K562 (cell line): ENCODE measurements around the gene CDH18. TPM values are rescaled to one million over a fixed set of nuclear protein-coding genes. Genes with fewer than 3 reads are reported as not detected.

Experiments used
- ATAC-seq: fragments of 200-7000 bp; cut with Tn5 transposase; 3 replicates; pipeline ENCODE4 v1.9.1; 2020; ENCODE audit warnings: moderate library complexity
- BruUV-seq: library from RNA; stranded (reverse); fragments of 400-500 nt; replicated peaks from 2 replicates; lab custom pipeline; 2021; lab: Mats Ljungman, UMichigan
- CTCF ChIA-PET: fragments of 300-600 bp; formaldehyde crosslinking; extraction: SDS; loops from one replicate; lab custom pipeline; 2021; ENCODE audit warnings: low intra/inter-chr PET ratio; lab: Yijun Ruan, JAX
- POLR2A ChIA-PET: fragments of 300-600, 350-650 bp; sonication (Branson Sonifier 250); formaldehyde crosslinking; extraction: SDS; loops from one replicate; lab custom pipeline; 2021; ENCODE audit warnings: antibody characterized with exemption, inconsistent platforms; lab: Yijun Ruan, JAX
- DNase-seq, 4 experiments: peaks; one replicate each; pipeline versions ENCODE4 v3.0.0 to v3.0.0-alpha.2; 2011 to 2018; ENCODE audit warnings: low spot score in 3 of 4, mixed read lengths in 3 of 4; ENCODE audit errors: extremely low read depth in 1 of 4
- FAIRE-seq: peaks from 2 replicates; lab custom pipeline; 2011; peaks lifted over from hg19 to GRCh38; lab: Jason Lieb, UNC
- H2AFZ ChIP-seq: 2 replicates; pipeline ENCODE4 v1.6.0; 2011; ENCODE audit warnings: low read depth, low read length, control low read depth, inconsistent platforms
- H3K27ac ChIP-seq: fragments of 200-600 bp; 3 replicates; pipeline ENCODE4 v1.8.0; 2011; ENCODE audit warnings: low read depth, mild to moderate bottlenecking, control low read depth, inconsistent platforms, low read length, moderate library complexity, mixed read lengths; ENCODE audit errors: extremely low read depth
- H3K27me3 ChIP-seq, 2 experiments: fragments of 300-600 bp in 1 of 2; 2 replicates in 1 of 2; 3 replicates in 1 of 2; pipeline versions ENCODE4 v1.6.0 to v1.8.0; 2011; ENCODE audit warnings: inconsistent platforms in 2 of 2, low read length in 2 of 2, mild to moderate bottlenecking in 1 of 2, mixed read lengths in 1 of 2, moderate library complexity in 1 of 2; ENCODE audit not compliant: control insufficient read depth in 2 of 2, insufficient read depth in 2 of 2
- H3K36me3 ChIP-seq: fragments of 300-600 bp; 3 replicates; pipeline ENCODE4 v1.8.0; 2011; ENCODE audit warnings: mild to moderate bottlenecking, low read length, inconsistent platforms; ENCODE audit not compliant: control insufficient read depth, insufficient read depth
- H3K4me1 ChIP-seq, 2 experiments: fragments of 200-600 bp in 1 of 2; replicated peaks in 1 of 2; 2 replicates in 1 of 2; 3 replicates in 1 of 2; pipeline versions ENCODE4 v1.5.1 to v1.8.0; 2011; ENCODE audit warnings: inconsistent platforms in 2 of 2, low read length in 2 of 2, mild to moderate bottlenecking in 1 of 2, mixed read lengths in 1 of 2, moderate library complexity in 1 of 2; ENCODE audit not compliant: control insufficient read depth in 2 of 2, insufficient read depth in 2 of 2
- H3K4me2 ChIP-seq: 2 replicates; pipeline ENCODE4 v1.6.1; 2011; ENCODE audit warnings: low read length, control low read depth, inconsistent platforms, mixed read lengths; ENCODE audit not compliant: insufficient read depth
- H3K4me3 ChIP-seq: fragments of 200-600 bp; sonication (generic), shearing (Covaris generic); 2 replicates; pipeline ENCODE4 v1.5.1; 2016; ENCODE audit warnings: control low read depth, inconsistent platforms
- H3K79me2 ChIP-seq: fragments of 200-600 bp; 3 replicates; pipeline ENCODE4 v1.8.0; 2011; ENCODE audit warnings: low read length, inconsistent platforms; ENCODE audit not compliant: control insufficient read depth, insufficient read depth
- H3K9ac ChIP-seq, 2 experiments: 2 replicates each; pipeline versions ENCODE4 v1.6.0 to v1.6.1; 2011; ENCODE audit warnings: low read depth in 2 of 2, low read length in 2 of 2, control low read depth in 1 of 2, inconsistent platforms in 1 of 2, mild to moderate bottlenecking in 1 of 2, mixed read lengths in 1 of 2; ENCODE audit not compliant: insufficient read depth in 1 of 2
- H3K9me1 ChIP-seq: one replicate; pipeline ENCODE4 v1.6.0; 2011; ENCODE audit warnings: inconsistent platforms, mild to moderate bottlenecking, low read length, moderate library complexity; ENCODE audit not compliant: control insufficient read depth, insufficient read depth
- H3K9me3 ChIP-seq: replicated peaks from 2 replicates; pipeline ENCODE4 v1.5.1; 2011; ENCODE audit warnings: low read depth, low read length, inconsistent platforms; ENCODE audit not compliant: control insufficient read depth, insufficient read depth
- H4K20me1 ChIP-seq: replicated peaks from 2 replicates; pipeline ENCODE4 v1.6.1; 2011; ENCODE audit warnings: low read length, inconsistent platforms, mixed read lengths; ENCODE audit not compliant: control insufficient read depth, insufficient read depth
- FOSL1 ChIP-seq: fragments of 200-800 bp; sonication (Bioruptor generic); conservative IDR thresholded peaks from 2 replicates; pipeline ENCODE4 v1.6.1; 2016; ENCODE audit warnings: missing genetic modification characterization, missing compliant biosample characterization
- JUNB ChIP-seq: fragments of 450-650 bp; formaldehyde crosslinking; conservative IDR thresholded peaks from 2 replicates; pipeline ENCODE4 v1.4.0; 2020; ENCODE audit warnings: mild to moderate bottlenecking
- JUND ChIP-seq, 2 experiments: IDR thresholded peaks; 2 replicates in 1 of 2; 3 replicates in 1 of 2; pipeline ENCODE4 v1.6.1; 2011; ENCODE audit warnings: borderline replicate concordance in 2 of 2, low read depth in 2 of 2, low read length in 2 of 2, improper control_type of control experiment in 1 of 2, missing biosample characterization in 1 of 2, missing genetic modification characterization in 1 of 2, missing genetic modification reagents in 1 of 2
- KAT2B ChIP-seq: IDR thresholded peaks from one replicate; pipeline ENCODE4 v1.6.1; 2012; ENCODE audit warnings: low read depth, mild to moderate bottlenecking, control low read depth, inconsistent platforms, low read length, moderate library complexity
- MAFG ChIP-seq: fragments of 450-650 bp; conservative IDR thresholded peaks from 2 replicates; pipeline ENCODE4 v1.6.1; 2016; ENCODE audit warnings: missing genetic modification characterization, missing compliant biosample characterization
- SMAD3 ChIP-seq: fragments of 450-650 bp; formaldehyde crosslinking; conservative IDR thresholded peaks from 2 replicates; pipeline ENCODE4 v1.4.0; 2020; ENCODE audit warnings: mild to moderate bottlenecking
- WGBS: fragments of 100-300 bp; shearing (Covaris generic); methylation state at CpG from one replicate; pipeline ENCODE4 v1.1.6; 2016; ENCODE audit warnings: low coverage, mixed read lengths; ENCODE audit not compliant: insufficient coverage; ENCODE audit errors: missing lambda C conversion rate; 5-methylcytosine and 5-hydroxymethylcytosine counted together
- in situ Hi-C: fragments of 300-500 bp; cut with MboI; formaldehyde crosslinking; loops from 4 replicates; pipeline ENCODE4 v1.15.0; 2018; ENCODE audit warnings: inconsistent platforms, mixed read lengths
- intact Hi-C: fragments of 100-400 bp; cut with micrococcal nuclease; formaldehyde crosslinking; loops from 2 replicates; pipeline ENCODE4 v1.14.2; 2022
- polyA plus RNA-seq, 8 experiments: library from polyadenylated mRNA; depleted of rRNA in 4 of 8; stranded (reverse) in 5 of 8; unstranded in 3 of 8; fragments of >200 nt; fragmentation: Nextera tagmentation in 2 of 8; fragmentation: Illumina TruSeq in 1 of 8; extraction: Ambion mirVana in 2 of 8; extraction: Trizol in 1 of 8; gene quantifications; 2 replicates each; pipeline versions ENCODE4 v1.2.1 to v1.2.3, GENCODE V29; 2011 to 2014; ENCODE audit warnings: inconsistent platforms in 1 of 8, missing spikeins in 1 of 8
- total RNA-seq, 7 experiments: library from RNA; depleted of rRNA in 6 of 7; stranded (reverse); fragments of >200 nt in 6 of 7; fragmentation: Illumina TruSeq in 2 of 7; extraction: Trizol in 2 of 7; gene quantifications; 2 replicates each; pipeline versions ENCODE4 v1.2.1 to v1.2.3, GENCODE V29; 2011 to 2021; ENCODE audit warnings: low replicate concordance in 1 of 7
- TF ChIP-seq, protein P1 (sequence below), 2 experiments: fragments of 450-650 bp in 1 of 2; sonication (generic) in 1 of 2; formaldehyde crosslinking in 1 of 2; IDR thresholded peaks in 1 of 2; conservative IDR thresholded peaks in 1 of 2; 2 replicates each; pipeline versions ENCODE4 v1.6.1 to v1.8.1; 2016 to 2023; ENCODE audit warnings: mild to moderate bottlenecking in 2 of 2, moderate library complexity in 2 of 2, inconsistent platforms in 1 of 2, missing genetic modification reagents in 1 of 2

Gene CDH18
- total and polyA plus RNA-seq, 9 of the 15 experiments (the other 6 are each of a cell fraction or from before 2014, with no cell fraction given), result 0.18 to 1.4 (median 0.31) TPM

DNA sequence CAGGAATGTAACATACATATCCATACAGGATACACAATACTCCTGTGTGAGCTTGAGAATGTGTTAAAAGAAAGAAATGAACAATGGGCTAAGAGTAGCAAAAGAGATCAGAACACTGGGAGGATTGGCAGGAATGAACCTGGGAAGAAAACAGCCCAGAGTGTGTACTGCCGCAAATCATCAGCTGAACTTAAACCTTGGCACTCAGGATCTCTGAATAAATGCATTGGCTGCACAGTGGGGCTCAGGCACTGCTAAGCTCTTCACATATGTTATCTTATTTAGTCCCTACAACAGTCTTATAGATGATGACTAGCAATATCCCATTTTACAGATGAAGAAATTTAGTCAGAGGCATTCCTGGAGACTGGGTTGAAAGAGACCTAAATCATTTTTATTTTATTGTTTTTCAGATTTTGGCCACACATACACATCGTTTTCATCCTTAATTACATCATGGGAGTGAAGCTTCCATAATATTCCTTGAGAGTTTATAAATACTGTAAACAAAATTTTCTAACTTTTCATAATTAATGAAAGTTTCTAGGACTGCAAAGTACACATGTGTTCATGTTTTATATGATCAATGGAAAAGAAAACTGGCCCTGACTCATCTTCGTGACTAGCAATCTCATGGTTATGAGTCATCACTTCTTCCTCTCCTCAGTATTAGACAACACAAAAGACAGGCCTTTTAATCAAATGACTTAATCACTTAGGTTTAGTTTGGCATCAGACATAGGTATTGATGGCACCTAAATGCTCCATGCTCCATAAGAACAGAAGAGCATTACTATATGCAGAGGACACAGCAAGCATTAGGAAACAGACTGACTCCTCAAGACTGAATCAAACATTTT lies 59.2 kb downstream of the CDH18 start:
- TF ChIP-seq FOSL1 (tag) (peak; percentile 89), MAFG (peak; percentile 40), JUNB (CRISPR knock-in tag) (peak; percentile 77), SMAD3 (CRISPR knock-in tag) (no peak), KAT2B (no peak), JUND (IDR thresholded peaks at IDR 0.05; ENCODE audit: borderline replicate concordance, low read depth, low read length) (no peak), JUND (tag; IDR thresholded peaks at IDR 0.05; ENCODE audit: borderline replicate concordance, low read depth, low read length) (peak; percentile 65; the same call in 2 of the 3 replicates)
- TF ChIP-seq, protein P1, sequence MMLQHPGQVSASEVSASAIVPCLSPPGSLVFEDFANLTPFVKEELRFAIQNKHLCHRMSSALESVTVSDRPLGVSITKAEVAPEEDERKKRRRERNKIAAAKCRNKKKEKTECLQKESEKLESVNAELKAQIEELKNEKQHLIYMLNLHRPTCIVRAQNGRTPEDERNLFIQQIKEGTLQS (IDR thresholded peaks at IDR 0.05), result peak; percentile 49; the same call in 1 of the 2 replicates
- TF ChIP-seq, protein P1 (CRISPR knock-in tag; conservative IDR thresholded peaks at IDR 0.05), result no peak
- no peaks in the 10 kb centered on the region for H4K20me1 ChIP-seq
- H2AFZ ChIP-seq, result no peak overlapping the region
- 0% methylated on average over 3 of the region's 3 CpGs for WGBS
- H3K9me1 ChIP-seq, result no peaks in the 10 kb centered on the region
- H3K79me2 ChIP-seq, result no peaks in the 10 kb centered on the region
- ATAC-seq (no peak), DNase-seq (no peak), FAIRE-seq (no peak)
- no peak overlapping the region for H3K4me2 ChIP-seq
- POLR2A ChIA-PET, result interaction anchor here (0.6 kb wide), 1 partner anchor 308 kb away, joined by 3 read pairs; no protein-coding TSS in a partner anchor
- in situ Hi-C loops (no loop called here), intact Hi-C loops (no loop called here)
- no peak overlapping the region for H3K27ac ChIP-seq
- no peaks in the 10 kb centered on the region for H3K36me3 ChIP-seq
- no TSS peak for BruUV-seq
- no peak overlapping the region for H3K9ac ChIP-seq
- 0 out of 2 replicates have a peak, but pooled peaks cover 2% of the 10 kb centered on the region for H3K9me3 ChIP-seq
- H3K4me3 ChIP-seq, result no peak overlapping the region
- no peaks in the 10 kb centered on the region for H3K4me1 ChIP-seq
- CTCF ChIA-PET, result no interaction called here
- H3K27me3 ChIP-seq, result no peaks in the 10 kb centered on the region
